HepG2 (cell line): ENCODE results near the gene TMCO2. TPM values are rescaled to one million over a fixed set of nuclear protein-coding genes. Genes with fewer than 3 reads are reported as not detected.
A peak's percentile ranks its signal among the peaks of the same experiment; 100 is the strongest.

ENCODE experiments used
- NR2C2 ChIP-seq: sonication (generic); formaldehyde crosslinking; IDR thresholded peaks from 2 replicates; pipeline ENCODE4 v1.4.0; 2020; ENCODE audit warnings: missing genetic modification reagents, mild to moderate bottlenecking, moderate library complexity, borderline replicate concordance
- PRDM10 ChIP-seq: sonication (generic); formaldehyde crosslinking; IDR thresholded peaks from 2 replicates; pipeline ENCODE4 v1.4.0; 2020; ENCODE audit warnings: low read depth, missing genetic modification reagents
- SOX13 ChIP-seq, 3 experiments: fragments of 450-650 bp in 1 of 3; sonication (generic) in 1 of 3; formaldehyde crosslinking in 1 of 3; IDR thresholded peaks in 2 of 3; conservative IDR thresholded peaks in 1 of 3; 2 replicates each; pipeline versions ENCODE4 v1.5.0 to v1.6.1; 2016 to 2020; ENCODE audit warnings: antibody characterized with exemption in 1 of 3, mild to moderate bottlenecking in 1 of 3, missing compliant biosample characterization in 1 of 3, missing genetic modification reagents in 1 of 3, moderate library complexity in 1 of 3
- ZBTB3 ChIP-seq: sonication (generic); formaldehyde crosslinking; IDR thresholded peaks from 2 replicates; pipeline ENCODE4 v1.4.0; 2020; ENCODE audit warnings: low read depth, mild to moderate bottlenecking, moderate library complexity, missing genetic modification reagents, borderline replicate concordance
- ZBTB7A ChIP-seq: sonication (generic); formaldehyde crosslinking; IDR thresholded peaks from 2 replicates; pipeline ENCODE4 v1.8.0; 2022; ENCODE audit warnings: mild to moderate bottlenecking, missing genetic modification reagents
- ZNF225 ChIP-seq: sonication (generic); formaldehyde crosslinking; IDR thresholded peaks from 2 replicates; pipeline ENCODE4 v1.4.0; 2020; ENCODE audit warnings: mild to moderate bottlenecking, missing genetic modification reagents
- ZNF652 ChIP-seq: IDR thresholded peaks from 2 replicates; pipeline ENCODE4 v1.6.1; 2016; ENCODE audit warnings: low read depth, borderline replicate concordance
- ZNF660 ChIP-seq: sonication (generic); formaldehyde crosslinking; IDR thresholded peaks from 2 replicates; pipeline ENCODE4 v1.5.1; 2020; ENCODE audit warnings: mild to moderate bottlenecking, low read depth, missing genetic modification reagents, borderline replicate concordance
- ZSCAN21 ChIP-seq: sonication (generic); formaldehyde crosslinking; IDR thresholded peaks from 2 replicates; pipeline ENCODE4 v1.8.0; 2022; ENCODE audit warnings: mild to moderate bottlenecking, missing genetic modification reagents, moderate library complexity, borderline replicate concordance
- polyA plus RNA-seq, 8 experiments: library from polyadenylated mRNA; depleted of rRNA in 3 of 8; stranded (reverse) in 7 of 8; unstranded in 1 of 8; fragments of >200 nt; fragmentation: Illumina TruSeq in 4 of 8; extraction: Trizol in 4 of 8; gene quantifications; 2 replicates each; pipeline versions ENCODE4 v1.2.1 to v1.2.3, GENCODE V29; 2011 to 2016; ENCODE audit warnings: low read depth in 4 of 8, missing spikeins in 1 of 8, mixed read lengths in 1 of 8; ENCODE audit not compliant: insufficient read depth in 1 of 8
- total RNA-seq, 5 experiments: library from RNA; depleted of rRNA; stranded (reverse); fragments of >200 nt; fragmentation: Illumina TruSeq; extraction: Trizol; gene quantifications; 2 replicates each; pipeline ENCODE4 v1.2.3, GENCODE V29; 2016; ENCODE audit warnings: low read depth in 1 of 5
- TF ChIP-seq, protein P1 (sequence below): sonication (generic); formaldehyde crosslinking; IDR thresholded peaks from 2 replicates; pipeline ENCODE4 v1.4.0; 2020; ENCODE audit warnings: missing genetic modification reagents, mild to moderate bottlenecking, borderline replicate concordance
- TF ChIP-seq, protein P2 (sequence below): IDR thresholded peaks from 2 replicates; pipeline ENCODE4 v1.4.0; 2020; ENCODE audit warnings: mild to moderate bottlenecking, missing genetic modification reagents
- TF ChIP-seq, protein P3 (sequence below): sonication (generic); formaldehyde crosslinking; IDR thresholded peaks from 2 replicates; pipeline ENCODE4 v1.4.0; 2020; ENCODE audit warnings: missing genetic modification reagents, borderline replicate concordance

The TMCO2 gene
- total and polyA plus RNA-seq, 2 of the 13 experiments (the other 11 are each of a cell fraction or from before 2014, with no cell fraction given) = not detected

GRCh38 chr1:40257688-40258444 is 10.1 kb downstream of the TMCO2 start, which contains the start of gene ZMPSTE24 (continued):
- TF ChIP-seq PRDM10 (CRISPR knock-in tag) = peak; percentile 55; the same call in 1 of the 2 replicates
- peak; percentile 83 for TF ChIP-seq NR2C2
- TF ChIP-seq ZNF652 (CRISPR knock-in tag) = peak; percentile 61
- 0 out of 2 replicates have a peak, but pooled peaks have one; percentile 68 for TF ChIP-seq ZNF225 (CRISPR knock-in tag)
- TF ChIP-seq, protein P1, sequence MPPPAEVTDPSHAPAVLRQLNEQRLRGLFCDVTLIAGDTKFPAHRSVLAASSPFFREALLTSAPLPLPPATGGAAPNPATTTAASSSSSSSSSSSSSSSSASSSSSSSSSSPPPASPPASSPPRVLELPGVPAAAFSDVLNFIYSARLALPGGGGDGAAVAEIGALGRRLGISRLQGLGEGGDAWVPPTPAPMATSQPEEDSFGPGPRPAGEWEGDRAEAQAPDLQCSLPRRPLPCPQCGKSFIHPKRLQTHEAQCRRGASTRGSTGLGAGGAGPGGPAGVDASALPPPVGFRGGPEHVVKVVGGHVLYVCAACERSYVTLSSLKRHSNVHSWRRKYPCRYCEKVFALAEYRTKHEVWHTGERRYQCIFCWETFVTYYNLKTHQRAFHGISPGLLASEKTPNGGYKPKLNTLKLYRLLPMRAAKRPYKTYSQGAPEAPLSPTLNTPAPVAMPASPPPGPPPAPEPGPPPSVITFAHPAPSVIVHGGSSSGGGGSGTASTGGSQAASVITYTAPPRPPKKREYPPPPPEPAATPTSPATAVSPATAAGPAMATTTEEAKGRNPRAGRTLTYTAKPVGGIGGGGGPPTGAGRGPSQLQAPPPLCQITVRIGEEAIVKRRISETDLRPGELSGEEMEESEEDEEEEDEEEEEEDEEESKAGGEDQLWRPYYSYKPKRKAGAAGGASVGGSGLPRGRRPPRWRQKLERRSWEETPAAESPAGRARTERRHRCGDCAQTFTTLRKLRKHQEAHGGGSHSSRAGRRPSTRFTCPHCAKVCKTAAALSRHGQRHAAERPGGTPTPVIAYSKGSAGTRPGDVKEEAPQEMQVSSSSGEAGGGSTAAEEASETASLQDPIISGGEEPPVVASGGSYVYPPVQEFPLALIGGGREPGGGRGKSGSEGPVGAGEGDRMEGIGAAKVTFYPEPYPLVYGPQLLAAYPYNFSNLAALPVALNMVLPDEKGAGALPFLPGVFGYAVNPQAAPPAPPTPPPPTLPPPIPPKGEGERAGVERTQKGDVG (CRISPR knock-in tag) = no peak
- TF ChIP-seq SOX13 (IDR thresholded peaks at IDR 0.05) = peak; percentile 13; the same call in 1 of the 2 replicates
- TF ChIP-seq SOX13 (CRISPR knock-in tag; conservative IDR thresholded peaks at IDR 0.05 in 1 of 2, IDR thresholded peaks at IDR 0.05 in 1 of 2) = peak in 1 of 2 experiments; percentile 43; a peak in 2 of 4 replicates
- peak; percentile 54; the same call in 1 of the 2 replicates for TF ChIP-seq ZSCAN21 (CRISPR knock-in tag)
- no peak for TF ChIP-seq ZNF660
- TF ChIP-seq ZBTB3 = no peak
- TF ChIP-seq ZBTB7A (CRISPR knock-in tag) = peak; percentile 68; the same call in 1 of the 2 replicates
- TF ChIP-seq, protein P2, sequence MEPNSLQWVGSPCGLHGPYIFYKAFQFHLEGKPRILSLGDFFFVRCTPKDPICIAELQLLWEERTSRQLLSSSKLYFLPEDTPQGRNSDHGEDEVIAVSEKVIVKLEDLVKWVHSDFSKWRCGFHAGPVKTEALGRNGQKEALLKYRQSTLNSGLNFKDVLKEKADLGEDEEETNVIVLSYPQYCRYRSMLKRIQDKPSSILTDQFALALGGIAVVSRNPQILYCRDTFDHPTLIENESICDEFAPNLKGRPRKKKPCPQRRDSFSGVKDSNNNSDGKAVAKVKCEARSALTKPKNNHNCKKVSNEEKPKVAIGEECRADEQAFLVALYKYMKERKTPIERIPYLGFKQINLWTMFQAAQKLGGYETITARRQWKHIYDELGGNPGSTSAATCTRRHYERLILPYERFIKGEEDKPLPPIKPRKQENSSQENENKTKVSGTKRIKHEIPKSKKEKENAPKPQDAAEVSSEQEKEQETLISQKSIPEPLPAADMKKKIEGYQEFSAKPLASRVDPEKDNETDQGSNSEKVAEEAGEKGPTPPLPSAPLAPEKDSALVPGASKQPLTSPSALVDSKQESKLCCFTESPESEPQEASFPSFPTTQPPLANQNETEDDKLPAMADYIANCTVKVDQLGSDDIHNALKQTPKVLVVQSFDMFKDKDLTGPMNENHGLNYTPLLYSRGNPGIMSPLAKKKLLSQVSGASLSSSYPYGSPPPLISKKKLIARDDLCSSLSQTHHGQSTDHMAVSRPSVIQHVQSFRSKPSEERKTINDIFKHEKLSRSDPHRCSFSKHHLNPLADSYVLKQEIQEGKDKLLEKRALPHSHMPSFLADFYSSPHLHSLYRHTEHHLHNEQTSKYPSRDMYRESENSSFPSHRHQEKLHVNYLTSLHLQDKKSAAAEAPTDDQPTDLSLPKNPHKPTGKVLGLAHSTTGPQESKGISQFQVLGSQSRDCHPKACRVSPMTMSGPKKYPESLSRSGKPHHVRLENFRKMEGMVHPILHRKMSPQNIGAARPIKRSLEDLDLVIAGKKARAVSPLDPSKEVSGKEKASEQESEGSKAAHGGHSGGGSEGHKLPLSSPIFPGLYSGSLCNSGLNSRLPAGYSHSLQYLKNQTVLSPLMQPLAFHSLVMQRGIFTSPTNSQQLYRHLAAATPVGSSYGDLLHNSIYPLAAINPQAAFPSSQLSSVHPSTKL (CRISPR knock-in tag) = peak; percentile 71
- TF ChIP-seq, protein P3, sequence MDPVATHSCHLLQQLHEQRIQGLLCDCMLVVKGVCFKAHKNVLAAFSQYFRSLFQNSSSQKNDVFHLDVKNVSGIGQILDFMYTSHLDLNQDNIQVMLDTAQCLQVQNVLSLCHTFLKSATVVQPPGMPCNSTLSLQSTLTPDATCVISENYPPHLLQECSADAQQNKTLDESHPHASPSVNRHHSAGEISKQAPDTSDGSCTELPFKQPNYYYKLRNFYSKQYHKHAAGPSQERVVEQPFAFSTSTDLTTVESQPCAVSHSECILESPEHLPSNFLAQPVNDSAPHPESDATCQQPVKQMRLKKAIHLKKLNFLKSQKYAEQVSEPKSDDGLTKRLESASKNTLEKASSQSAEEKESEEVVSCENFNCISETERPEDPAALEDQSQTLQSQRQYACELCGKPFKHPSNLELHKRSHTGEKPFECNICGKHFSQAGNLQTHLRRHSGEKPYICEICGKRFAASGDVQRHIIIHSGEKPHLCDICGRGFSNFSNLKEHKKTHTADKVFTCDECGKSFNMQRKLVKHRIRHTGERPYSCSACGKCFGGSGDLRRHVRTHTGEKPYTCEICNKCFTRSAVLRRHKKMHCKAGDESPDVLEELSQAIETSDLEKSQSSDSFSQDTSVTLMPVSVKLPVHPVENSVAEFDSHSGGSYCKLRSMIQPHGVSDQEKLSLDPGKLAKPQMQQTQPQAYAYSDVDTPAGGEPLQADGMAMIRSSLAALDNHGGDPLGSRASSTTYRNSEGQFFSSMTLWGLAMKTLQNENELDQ = no peak
